GM12801 (cell line): ENCODE measurements around the gene ROR1.

Experiments used
- CTCF ChIP-seq: IDR thresholded peaks from one replicate; pipeline ENCODE4 v1.5.1; 2011; ENCODE audit warnings: control low read depth; ENCODE audit not compliant: insufficient read length; ENCODE audit errors: extremely low read depth

Gene ROR1

GRCh38 chr1:63887809-63888208 is 114.0 kb downstream of the ROR1 start:
- TF ChIP-seq CTCF: no peak

GRCh38 chr1:63888984-63889383 is 115.2 kb downstream of the ROR1 start:
- no peak for TF ChIP-seq CTCF

- TF ChIP-seq CTCF: no peak
Observed at GRCh38 chr1:63890468-63890867, 116.7 kb downstream of the ROR1 start.

GRCh38 chr1:63891060-63891690 is 117.4 kb downstream of the ROR1 start:
- TF ChIP-seq CTCF: no peak

- TF ChIP-seq CTCF: no peak
Observed at GRCh38 chr1:63892632-63893395, 119.0 kb downstream of the ROR1 start.

GRCh38 chr1:63893976-63894375 is 120.2 kb downstream of the ROR1 start:
- TF ChIP-seq CTCF: no peak

GRCh38 chr1:63894627-63895265 is 120.9 kb downstream of the ROR1 start:
- TF ChIP-seq CTCF: no peak
